HCT116 (cell line): ENCODE measurements around the gene ANO3. TPM values are rescaled to one million over a fixed set of nuclear protein-coding genes. Genes with fewer than 3 reads are reported as not detected.

Source experiments
- ATAC-seq: fragments of 200-7000 bp; cut with Tn5 transposase; 2 replicates; pipeline ENCODE4 v1.9.1; 2020; ENCODE audit warnings: mild to moderate bottlenecking, moderate library complexity
- BruUV-seq: library from RNA; stranded (reverse); fragments of 400-500 nt; replicated peaks from 2 replicates; lab custom pipeline; 2021; lab: Mats Ljungman, UMichigan
- CTCF ChIA-PET: fragments of 300-600 bp; sonication (Branson Sonifier 250); formaldehyde crosslinking; loops from one replicate; lab custom pipeline; 2021; ENCODE audit warnings: antibody characterized with exemption; lab: Charles Lee
- POLR2A ChIA-PET: fragments of 300-600, 350-600 bp; sonication (Branson Sonifier 250); formaldehyde crosslinking; loops from one replicate; lab custom pipeline; 2021; ENCODE audit warnings: antibody characterized with exemption; lab: Charles Lee
- RAD21 ChIA-PET, 2 experiments: fragments of 300-600 bp; sonication (Branson Sonifier 250); formaldehyde crosslinking; loops; one replicate each; lab custom pipeline; 2023; ENCODE audit warnings: low total read pairs in 2 of 2; ENCODE audit not compliant: uncharacterized antibody in 2 of 2, unreplicated experiment in 2 of 2, low non-redundant PET in 1 of 2; lab: Charles Lee
- DNase-seq: peaks from one replicate; pipeline ENCODE4 v3.0.0-alpha.2; 2010; ENCODE audit warnings: low read depth, low spot score
- H2AFZ ChIP-seq: fragments of 200-600 bp; shearing (Covaris generic), sonication (generic); 2 replicates; pipeline ENCODE4 v1.6.1; 2017; ENCODE audit warnings: low read depth, mixed run types, mixed read lengths, antibody characterized with exemption, low read length; ENCODE audit not compliant: poor library complexity, severe bottlenecking
- H3K27ac ChIP-seq: 2 replicates; pipeline ENCODE4 v1.5.1; 2012; ENCODE audit warnings: low read depth, low read length
- H3K27me3 ChIP-seq: fragments of 200-600 bp; sonication (generic); 2 replicates; pipeline ENCODE4 v1.6.1; 2016; ENCODE audit warnings: mixed run types, low read length, mixed read lengths; ENCODE audit not compliant: insufficient read depth
- H3K36me3 ChIP-seq, 2 experiments: fragments of 200-500 bp in 1 of 2; fragments of 200-600 bp in 1 of 2; sonication (Bioruptor generic) in 1 of 2; sonication (generic) in 1 of 2; 2 replicates each; pipeline versions ENCODE4 v1.5.1 to v1.6.1; 2014 to 2016; ENCODE audit warnings: low read length in 2 of 2, inconsistent platforms in 1 of 2, mixed read lengths in 1 of 2, mixed run types in 1 of 2; ENCODE audit not compliant: insufficient read depth in 2 of 2, control insufficient read depth in 1 of 2
- H3K4me1 ChIP-seq, 2 experiments: fragments of 200-600 bp in 1 of 2; sonication (generic) in 1 of 2; 2 replicates each; pipeline versions ENCODE4 v1.5.1 to v1.6.1; 2012 to 2017; ENCODE audit warnings: low read length in 2 of 2, inconsistent platforms in 1 of 2, mild to moderate bottlenecking in 1 of 2, mixed read lengths in 1 of 2, mixed run types in 1 of 2, moderate library complexity in 1 of 2; ENCODE audit not compliant: insufficient read depth in 2 of 2, control insufficient read depth in 1 of 2
- H3K4me2 ChIP-seq: fragments of 200-600 bp; sonication (generic); 2 replicates; pipeline ENCODE4 v1.6.1; 2017; ENCODE audit warnings: mixed run types, low read length, mixed read lengths
- H3K4me3 ChIP-seq, 2 experiments: fragments of 200-600 bp in 1 of 2; sonication (generic) in 1 of 2; replicated peaks in 1 of 2; 2 replicates each; pipeline ENCODE4 v1.5.1; 2011 to 2016; ENCODE audit warnings: low read length in 2 of 2, control low read depth in 1 of 2, low read depth in 1 of 2, mild to moderate bottlenecking in 1 of 2, mixed read lengths in 1 of 2, mixed run types in 1 of 2
- H3K79me2 ChIP-seq: fragments of 200-600 bp; sonication (generic); 2 replicates; pipeline ENCODE4 v1.6.1; 2017; ENCODE audit warnings: mild to moderate bottlenecking, mixed run types, low read length, moderate library complexity, mixed read lengths; ENCODE audit not compliant: insufficient read depth
- H3K9ac ChIP-seq: fragments of 200-600 bp; sonication (generic); 2 replicates; pipeline ENCODE4 v1.6.1; 2016; ENCODE audit warnings: low read length, mixed read lengths
- H3K9me2 ChIP-seq: fragments of 200-600 bp; sonication (generic), shearing (Covaris generic); 2 replicates; pipeline ENCODE4 v1.6.1; 2017; ENCODE audit warnings: mixed run types, mild to moderate bottlenecking, moderate library complexity; ENCODE audit not compliant: insufficient read depth
- H3K9me3 ChIP-seq, 2 experiments: fragments of 200-500 bp in 1 of 2; fragments of 200-600 bp in 1 of 2; sonication (Bioruptor generic) in 1 of 2; sonication (generic) in 1 of 2; 2 replicates each; pipeline ENCODE4 v1.6.1; 2014 to 2017; ENCODE audit warnings: low read length in 2 of 2, mixed read lengths in 2 of 2, inconsistent platforms in 1 of 2, low read depth in 1 of 2, mild to moderate bottlenecking in 1 of 2, mixed run types in 1 of 2, moderate library complexity in 1 of 2; ENCODE audit not compliant: control insufficient read depth in 1 of 2, insufficient read depth in 1 of 2
- H4K20me1 ChIP-seq: fragments of 200-600 bp; sonication (generic), shearing (Covaris generic); 2 replicates; pipeline ENCODE4 v1.6.1; 2017; ENCODE audit warnings: mixed run types, mild to moderate bottlenecking, moderate library complexity; ENCODE audit not compliant: insufficient read depth
- EZH2 ChIP-seq: fragments of 200-600 bp; sonication (generic); IDR thresholded peaks from 2 replicates; pipeline ENCODE4 v1.6.1; 2017; ENCODE audit warnings: antibody characterized with exemption, mixed run types
- FOSL1 ChIP-seq: IDR thresholded peaks from 2 replicates; pipeline ENCODE4 v1.6.1; 2012; ENCODE audit warnings: low read depth
- SRF ChIP-seq: IDR thresholded peaks from 2 replicates; pipeline ENCODE4 v1.6.1; 2012; ENCODE audit warnings: low read depth
- TCF7L2 ChIP-seq: IDR thresholded peaks from 2 replicates; pipeline ENCODE4 v1.7.0; 2011; ENCODE audit warnings: borderline replicate concordance, inconsistent platforms; ENCODE audit not compliant: insufficient read depth, insufficient read length; ENCODE audit errors: extremely low read depth
- ZFX ChIP-seq: fragments of 450-650 bp; IDR thresholded peaks from 2 replicates; pipeline ENCODE4 v1.6.1; 2017
- intact Hi-C: fragments of 100-400 bp; cut with micrococcal nuclease; formaldehyde crosslinking; loops from 2 replicates; pipeline ENCODE4 v1.10.0; 2022
- total RNA-seq: library from RNA; stranded (reverse); gene quantifications from one replicate; pipeline ENCODE4 v1.2.1, GENCODE V29; 2021; ENCODE audit not compliant: unreplicated experiment
- TF ChIP-seq, protein P1 (sequence below): IDR thresholded peaks from 2 replicates; pipeline ENCODE4 v1.6.1; 2012
- TF ChIP-seq, protein P2 (sequence below): IDR thresholded peaks from 2 replicates; pipeline ENCODE4 v1.6.1; 2012; ENCODE audit warnings: low read depth
- TF ChIP-seq, protein P3 (sequence below): IDR thresholded peaks from 2 replicates; pipeline ENCODE4 v1.6.1; 2012

Gene ANO3
- total RNA-seq, 1 experiment from 2014 or later: not detected

DNA sequence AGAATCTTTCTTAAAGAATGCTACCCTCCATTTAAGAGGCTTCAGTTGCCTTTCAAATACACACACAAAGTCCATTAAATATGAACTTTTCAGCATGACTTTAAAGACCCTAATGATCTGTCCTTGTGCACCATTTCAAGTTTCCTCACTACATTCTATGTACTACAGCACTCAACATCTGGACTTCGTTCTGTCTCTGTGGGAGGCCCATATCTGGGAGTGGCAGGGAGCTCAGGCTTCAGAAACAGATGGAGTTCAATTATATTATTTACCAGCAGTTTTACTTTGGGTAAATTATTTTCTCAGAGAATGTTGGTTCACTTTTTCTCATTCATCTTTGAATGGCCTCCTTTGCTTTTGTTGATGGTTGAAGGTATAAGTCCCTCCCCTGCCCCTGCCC is 67.4 kb downstream of the ANO3 start:
- no peak overlapping the region for H2AFZ ChIP-seq
- CTCF ChIA-PET: no interaction called here
- H3K9ac ChIP-seq: no peak overlapping the region
- no peak overlapping the region for H3K27ac ChIP-seq
- H3K4me1 ChIP-seq: no peaks in the 10 kb centered on the region
- H3K4me2 ChIP-seq: no peak overlapping the region
- intact Hi-C loops: no loop called here
- peaks cover 0 to 7% of the 10 kb centered on the region in 2 experiments; a peak in 2 of 4 replicates for H3K9me3 ChIP-seq
- BruUV-seq: no TSS peak
- H3K27me3 ChIP-seq: no peaks in the 10 kb centered on the region
- DNase-seq (no peak), ATAC-seq (no peak)
- H3K36me3 ChIP-seq: no peaks in the 10 kb centered on the region
- no peaks in the 10 kb centered on the region for H4K20me1 ChIP-seq
- H3K9me2 ChIP-seq: no peaks in the 10 kb centered on the region
- H3K4me3 ChIP-seq: no peak overlapping the region
- H3K79me2 ChIP-seq: no peaks in the 10 kb centered on the region
- RAD21 ChIA-PET: no interaction called here
- TF ChIP-seq SRF (no peak), TCF7L2 (no peak), FOSL1 (no peak), ZFX (no peak), EZH2 (no peak)
- TF ChIP-seq, protein P1, sequence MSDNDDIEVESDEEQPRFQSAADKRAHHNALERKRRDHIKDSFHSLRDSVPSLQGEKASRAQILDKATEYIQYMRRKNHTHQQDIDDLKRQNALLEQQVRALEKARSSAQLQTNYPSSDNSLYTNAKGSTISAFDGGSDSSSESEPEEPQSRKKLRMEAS: no peak
- TF ChIP-seq, protein P2, sequence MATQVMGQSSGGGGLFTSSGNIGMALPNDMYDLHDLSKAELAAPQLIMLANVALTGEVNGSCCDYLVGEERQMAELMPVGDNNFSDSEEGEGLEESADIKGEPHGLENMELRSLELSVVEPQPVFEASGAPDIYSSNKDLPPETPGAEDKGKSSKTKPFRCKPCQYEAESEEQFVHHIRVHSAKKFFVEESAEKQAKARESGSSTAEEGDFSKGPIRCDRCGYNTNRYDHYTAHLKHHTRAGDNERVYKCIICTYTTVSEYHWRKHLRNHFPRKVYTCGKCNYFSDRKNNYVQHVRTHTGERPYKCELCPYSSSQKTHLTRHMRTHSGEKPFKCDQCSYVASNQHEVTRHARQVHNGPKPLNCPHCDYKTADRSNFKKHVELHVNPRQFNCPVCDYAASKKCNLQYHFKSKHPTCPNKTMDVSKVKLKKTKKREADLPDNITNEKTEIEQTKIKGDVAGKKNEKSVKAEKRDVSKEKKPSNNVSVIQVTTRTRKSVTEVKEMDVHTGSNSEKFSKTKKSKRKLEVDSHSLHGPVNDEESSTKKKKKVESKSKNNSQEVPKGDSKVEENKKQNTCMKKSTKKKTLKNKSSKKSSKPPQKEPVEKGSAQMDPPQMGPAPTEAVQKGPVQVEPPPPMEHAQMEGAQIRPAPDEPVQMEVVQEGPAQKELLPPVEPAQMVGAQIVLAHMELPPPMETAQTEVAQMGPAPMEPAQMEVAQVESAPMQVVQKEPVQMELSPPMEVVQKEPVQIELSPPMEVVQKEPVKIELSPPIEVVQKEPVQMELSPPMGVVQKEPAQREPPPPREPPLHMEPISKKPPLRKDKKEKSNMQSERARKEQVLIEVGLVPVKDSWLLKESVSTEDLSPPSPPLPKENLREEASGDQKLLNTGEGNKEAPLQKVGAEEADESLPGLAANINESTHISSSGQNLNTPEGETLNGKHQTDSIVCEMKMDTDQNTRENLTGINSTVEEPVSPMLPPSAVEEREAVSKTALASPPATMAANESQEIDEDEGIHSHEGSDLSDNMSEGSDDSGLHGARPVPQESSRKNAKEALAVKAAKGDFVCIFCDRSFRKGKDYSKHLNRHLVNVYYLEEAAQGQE: no peak
- TF ChIP-seq, protein P3, sequence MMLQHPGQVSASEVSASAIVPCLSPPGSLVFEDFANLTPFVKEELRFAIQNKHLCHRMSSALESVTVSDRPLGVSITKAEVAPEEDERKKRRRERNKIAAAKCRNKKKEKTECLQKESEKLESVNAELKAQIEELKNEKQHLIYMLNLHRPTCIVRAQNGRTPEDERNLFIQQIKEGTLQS: no peak
- POLR2A ChIA-PET: no interaction called here
